RWPE1 (cell line): ENCODE results near the gene LPCAT3.

Experiments used
- CTCF ChIA-PET: fragments of 350-600 bp; sonication (Branson Sonifier 250); formaldehyde crosslinking; extraction: SDS; loops from one replicate; lab custom pipeline; 2021; lab: Yijun Ruan, JAX
- POLR2A ChIA-PET: fragments of 400-600 bp; formaldehyde crosslinking; extraction: SDS; loops from one replicate; lab custom pipeline; 2020; ENCODE audit warnings: antibody characterized with exemption; ENCODE audit not compliant: low non-redundant PET; lab: Yijun Ruan, JAX
- DNase-seq: peaks from one replicate; pipeline ENCODE4 v3.0.0; 2012; ENCODE audit warnings: low spot score
- H3K27ac ChIP-seq: fragments of 450-650 bp; 2 replicates; pipeline ENCODE4 v1.5.1; 2017
- TF ChIP-seq, protein P1 (sequence below): fragments of 450-650 bp; conservative IDR thresholded peaks from 2 replicates; pipeline ENCODE4 v1.5.1; 2017; ENCODE audit warnings: low read depth, mild to moderate bottlenecking

The LPCAT3 gene

DNA sequence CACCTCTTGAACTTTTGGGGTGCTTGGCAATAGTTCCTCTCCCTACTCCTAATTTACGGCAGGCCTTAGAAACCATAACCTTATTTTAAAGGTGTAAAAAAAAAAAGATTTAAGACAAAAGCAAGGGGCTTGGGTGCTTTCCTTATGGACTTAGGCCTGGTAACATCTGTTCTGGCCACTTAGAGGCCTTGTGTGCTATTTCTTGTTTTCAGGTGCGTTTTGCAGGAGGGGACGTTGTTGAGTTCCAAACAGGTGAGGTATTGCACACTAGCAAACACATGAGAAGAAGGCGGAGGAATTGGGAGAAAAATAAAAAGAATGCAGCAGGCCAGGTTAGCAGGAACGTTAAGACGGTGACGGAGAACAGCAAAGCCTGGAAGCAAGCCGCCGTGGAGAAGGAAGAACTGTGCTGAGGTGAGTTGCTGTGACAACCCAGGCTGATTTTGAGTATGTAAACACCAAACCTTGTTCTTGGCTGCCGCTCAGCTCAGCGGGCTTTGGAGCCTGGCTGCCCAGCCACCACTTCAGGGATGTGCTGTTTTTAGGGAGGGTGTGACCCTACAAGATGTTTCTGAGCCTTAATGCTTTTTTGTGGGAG, 30.2 kb downstream of the LPCAT3 start:
- no peak overlapping the region for H3K27ac ChIP-seq
- ChIA-PET POLR2A (no interaction called here), CTCF (no interaction called here)
- TF ChIP-seq, protein P1, sequence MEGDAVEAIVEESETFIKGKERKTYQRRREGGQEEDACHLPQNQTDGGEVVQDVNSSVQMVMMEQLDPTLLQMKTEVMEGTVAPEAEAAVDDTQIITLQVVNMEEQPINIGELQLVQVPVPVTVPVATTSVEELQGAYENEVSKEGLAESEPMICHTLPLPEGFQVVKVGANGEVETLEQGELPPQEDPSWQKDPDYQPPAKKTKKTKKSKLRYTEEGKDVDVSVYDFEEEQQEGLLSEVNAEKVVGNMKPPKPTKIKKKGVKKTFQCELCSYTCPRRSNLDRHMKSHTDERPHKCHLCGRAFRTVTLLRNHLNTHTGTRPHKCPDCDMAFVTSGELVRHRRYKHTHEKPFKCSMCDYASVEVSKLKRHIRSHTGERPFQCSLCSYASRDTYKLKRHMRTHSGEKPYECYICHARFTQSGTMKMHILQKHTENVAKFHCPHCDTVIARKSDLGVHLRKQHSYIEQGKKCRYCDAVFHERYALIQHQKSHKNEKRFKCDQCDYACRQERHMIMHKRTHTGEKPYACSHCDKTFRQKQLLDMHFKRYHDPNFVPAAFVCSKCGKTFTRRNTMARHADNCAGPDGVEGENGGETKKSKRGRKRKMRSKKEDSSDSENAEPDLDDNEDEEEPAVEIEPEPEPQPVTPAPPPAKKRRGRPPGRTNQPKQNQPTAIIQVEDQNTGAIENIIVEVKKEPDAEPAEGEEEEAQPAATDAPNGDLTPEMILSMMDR: no peak
- DNase-seq: no peak

DNA sequence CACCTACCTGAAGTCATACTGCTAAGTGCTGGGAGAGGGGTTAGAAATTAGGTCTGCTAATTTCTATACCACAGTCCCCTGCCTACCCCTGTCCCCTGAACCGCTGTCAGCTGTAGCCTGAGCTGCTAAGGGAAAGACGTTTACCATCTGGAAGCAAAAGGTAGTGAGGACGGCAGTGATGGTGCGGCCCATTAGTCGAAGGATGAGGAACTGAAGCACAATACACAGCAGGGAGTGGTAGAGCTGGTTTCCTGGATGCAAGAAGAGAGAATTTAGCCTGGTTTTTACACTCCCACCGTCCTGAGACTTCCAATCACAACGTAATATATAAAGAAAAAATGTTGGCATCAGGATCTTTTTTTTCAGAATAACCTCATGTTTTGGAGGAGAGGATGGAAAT, 35.7 kb downstream of the LPCAT3 start:
- CTCF ChIA-PET: interaction anchor here (0.7 kb wide), 2 partner anchors 21 to 28 kb away, joined by 3 to 5 read pairs; no protein-coding TSS in a partner anchor

DNA sequence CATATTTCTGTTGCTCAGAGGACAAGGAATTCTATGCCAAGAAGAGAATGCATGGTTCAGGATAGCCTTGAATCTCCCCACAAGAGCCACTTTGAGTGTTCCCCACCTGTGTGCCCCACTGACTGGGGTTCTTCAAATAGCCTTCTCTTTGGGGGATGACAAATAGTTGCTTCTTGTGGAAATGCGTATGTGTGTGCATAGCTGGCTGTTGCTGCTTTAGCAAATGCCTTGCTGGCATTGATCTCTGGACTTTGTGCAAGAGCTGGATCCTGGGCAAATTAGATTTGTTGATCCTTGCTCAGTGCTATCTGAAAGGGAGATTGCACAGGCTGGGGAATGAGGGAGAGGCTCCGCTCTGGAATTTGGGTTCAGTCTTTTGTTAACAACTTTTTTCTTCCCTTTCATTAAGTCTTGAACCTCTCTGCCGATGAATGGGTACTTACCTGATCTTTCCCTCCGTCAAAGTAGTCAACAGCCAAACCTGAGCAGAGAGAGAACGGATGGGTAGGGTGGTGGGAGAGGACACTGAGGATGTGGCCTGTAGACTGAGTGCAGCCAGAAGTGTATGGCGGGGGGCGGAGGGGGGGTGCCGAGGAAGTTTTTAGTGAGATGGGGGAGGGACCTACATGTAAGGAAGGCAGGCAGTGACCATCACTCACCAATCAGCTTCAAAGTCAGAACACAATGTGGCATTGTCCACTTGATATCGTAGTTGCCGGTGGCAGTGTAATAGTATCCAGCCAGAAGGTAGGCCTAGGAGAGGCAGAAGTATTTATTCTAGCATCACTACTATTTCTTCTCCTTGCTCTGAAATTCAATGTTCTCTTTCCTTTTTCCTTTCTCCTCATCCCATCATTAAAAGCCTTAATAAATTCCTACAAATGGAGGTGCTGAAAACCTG, 36.9 kb downstream of the LPCAT3 start:
- H3K27ac ChIP-seq: no peak overlapping the region
- ChIA-PET POLR2A (no interaction called here), CTCF (interaction anchor here (0.7 kb wide), 1 partner anchor 112 kb away, joined by 3 read pairs; no protein-coding TSS in a partner anchor)
- TF ChIP-seq, protein P1: no peak
- DNase-seq: no peak

More for the DNA sequence above, 35.7 kb downstream of the LPCAT3 start:
- TF ChIP-seq, protein P1: no peak
- no peak for DNase-seq
- POLR2A ChIA-PET: no interaction called here
- no peak overlapping the region for H3K27ac ChIP-seq

DNA sequence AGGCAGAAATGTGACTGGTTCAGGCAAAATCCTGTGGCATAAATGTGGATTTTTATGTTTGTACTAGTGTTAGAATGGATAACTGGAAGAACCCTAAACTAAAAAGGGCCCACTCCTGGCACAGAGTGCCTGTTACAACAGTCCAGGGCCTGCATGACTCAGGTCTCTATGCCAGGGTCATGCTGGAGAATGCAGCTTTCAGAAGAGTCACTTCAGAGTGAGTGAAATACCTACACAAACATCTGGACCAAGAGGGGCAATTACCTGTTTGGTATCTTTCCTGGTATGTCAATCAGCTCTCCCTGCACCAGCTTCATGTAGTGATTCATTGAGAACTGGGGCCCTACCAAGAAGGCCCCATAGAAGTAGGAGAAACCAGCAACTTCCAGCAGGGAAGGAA, 37.5 kb downstream of the LPCAT3 start:
- TF ChIP-seq, protein P1: no peak
- CTCF ChIA-PET: interaction anchor here (0.7 kb wide), 1 partner anchor 113 kb away, joined by 3 read pairs; no protein-coding TSS in a partner anchor
- DNase-seq: no peak
- POLR2A ChIA-PET: no interaction called here
- H3K27ac ChIP-seq: no peak overlapping the region

DNA sequence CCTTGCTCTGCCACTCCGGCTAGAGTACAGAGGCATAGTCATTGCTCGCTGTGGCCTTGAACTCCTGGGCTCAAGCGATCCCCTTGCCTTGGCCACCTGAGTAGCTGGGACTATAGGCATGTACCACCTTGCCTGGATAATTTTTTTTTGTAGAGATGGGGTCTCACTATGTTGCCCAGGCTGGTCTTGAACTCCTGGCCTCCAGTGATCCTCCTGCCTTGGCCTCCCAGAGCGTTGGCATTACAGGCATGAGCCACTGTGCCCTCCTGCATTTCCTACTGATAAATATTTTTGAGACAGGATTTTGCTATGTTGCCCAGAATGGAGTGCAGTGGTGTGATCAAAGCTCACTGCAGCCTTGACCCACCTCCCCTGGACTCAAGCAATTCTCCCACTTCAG, 38.2 kb downstream of the LPCAT3 start:
- TF ChIP-seq, protein P1: no peak
- ChIA-PET POLR2A (no interaction called here), CTCF (no interaction called here)
- DNase-seq: no peak
- H3K27ac ChIP-seq: no peak overlapping the region

DNA sequence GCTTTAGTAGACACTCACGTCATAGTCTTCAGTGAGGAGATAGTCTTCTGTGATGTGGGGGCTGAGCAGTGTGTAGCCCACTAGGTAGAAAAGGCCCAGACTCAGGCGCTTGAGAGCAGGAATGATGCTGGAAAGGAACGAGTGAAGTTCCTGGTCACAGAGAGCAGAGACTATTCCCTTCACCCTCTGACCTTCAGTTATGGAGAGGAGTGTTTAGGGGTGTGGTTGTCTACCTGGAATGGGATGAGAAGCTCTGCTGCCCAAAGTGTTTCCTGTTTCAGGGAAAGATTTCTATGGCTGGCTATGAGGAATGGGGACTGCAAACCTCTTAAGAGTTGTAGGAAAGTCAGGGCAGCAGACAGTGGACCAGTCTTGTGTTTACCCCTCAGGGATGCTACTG, 38.8 kb downstream of the LPCAT3 start:
- peak overlapping the region; percentile 62 for H3K27ac ChIP-seq
- POLR2A ChIA-PET: no interaction called here
- TF ChIP-seq, protein P1: no peak
- CTCF ChIA-PET: no interaction called here
- no peak for DNase-seq
